ENCODE measurements around the gene SYCN. TPM values are rescaled to one million over a fixed set of nuclear protein-coding genes. Genes with fewer than 3 reads are reported as not detected.

The SYCN gene
- total RNA-seq, 6 donors from 2014 or later, result 0.83 to 1.3 TPM; not detected in 4

DNA sequence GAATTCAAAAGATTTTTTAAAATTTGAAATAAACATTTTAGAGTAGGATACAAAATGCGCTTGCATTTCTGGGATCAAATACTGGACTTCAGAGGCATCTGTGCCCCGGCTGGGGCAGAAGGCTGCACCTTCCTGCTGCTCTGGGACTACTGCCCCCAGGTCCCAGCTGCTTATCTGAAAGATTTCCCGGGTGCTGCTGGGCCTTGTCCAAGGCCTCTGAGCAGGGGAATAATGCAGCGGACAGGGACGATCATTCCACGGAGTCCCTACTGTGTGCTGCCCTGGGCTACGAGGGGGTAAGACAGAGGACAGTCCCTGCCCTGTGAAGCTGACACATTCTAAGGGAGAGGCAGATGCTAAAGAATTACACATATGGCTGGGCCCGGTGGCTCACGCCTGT lies 40.4 kb downstream of the SYCN start:
- Histone ChIP-seq H3K9me3 (no peaks in the 10 kb centered on the region), H3K27me3 (no peaks in the 10 kb centered on the region), H3K27ac (peak overlapping the region in 2 of 4 donors; percentile 66 to 86), H3K4me1 (peaks cover 62 to 92% (median 78%) of the 10 kb centered on the region in 4 donors), H3K36me3 (peaks cover 0 to 4% (median 2%) of the 10 kb centered on the region in 4 donors), H3K4me3 (no peak overlapping the region)
- no peak for ATAC-seq (ENCODE audit: low FRiP score in 2 of 2)
- DNase-seq, result no peak
- 79 to 80% methylated on average over 7 to 9 of the region's 9 CpGs for WGBS, 2 donors
- TF ChIP-seq POLR2A (IDR thresholded peaks at IDR 0.05) (no peak), POLR2AphosphoS5 (IDR thresholded peaks at IDR 0.05) (no peak), EP300 (IDR thresholded peaks at IDR 0.05) (no peak)
- TF ChIP-seq, protein P1, sequence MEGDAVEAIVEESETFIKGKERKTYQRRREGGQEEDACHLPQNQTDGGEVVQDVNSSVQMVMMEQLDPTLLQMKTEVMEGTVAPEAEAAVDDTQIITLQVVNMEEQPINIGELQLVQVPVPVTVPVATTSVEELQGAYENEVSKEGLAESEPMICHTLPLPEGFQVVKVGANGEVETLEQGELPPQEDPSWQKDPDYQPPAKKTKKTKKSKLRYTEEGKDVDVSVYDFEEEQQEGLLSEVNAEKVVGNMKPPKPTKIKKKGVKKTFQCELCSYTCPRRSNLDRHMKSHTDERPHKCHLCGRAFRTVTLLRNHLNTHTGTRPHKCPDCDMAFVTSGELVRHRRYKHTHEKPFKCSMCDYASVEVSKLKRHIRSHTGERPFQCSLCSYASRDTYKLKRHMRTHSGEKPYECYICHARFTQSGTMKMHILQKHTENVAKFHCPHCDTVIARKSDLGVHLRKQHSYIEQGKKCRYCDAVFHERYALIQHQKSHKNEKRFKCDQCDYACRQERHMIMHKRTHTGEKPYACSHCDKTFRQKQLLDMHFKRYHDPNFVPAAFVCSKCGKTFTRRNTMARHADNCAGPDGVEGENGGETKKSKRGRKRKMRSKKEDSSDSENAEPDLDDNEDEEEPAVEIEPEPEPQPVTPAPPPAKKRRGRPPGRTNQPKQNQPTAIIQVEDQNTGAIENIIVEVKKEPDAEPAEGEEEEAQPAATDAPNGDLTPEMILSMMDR (IDR thresholded peaks at IDR 0.05), result no peak

- Histone ChIP-seq H3K9me3 (no peaks in the 10 kb centered on the region), H3K36me3 (peaks cover 0 to 4% (median 2%) of the 10 kb centered on the region in 4 donors), H3K4me3 (no peak overlapping the region), H3K4me1 (peaks cover 65 to 92% (median 80%) of the 10 kb centered on the region in 4 donors), H3K27ac (peak overlapping the region in 3 of 4 donors; percentile 11 to 74 (median 61)), H3K27me3 (no peaks in the 10 kb centered on the region)
- no peak for DNase-seq
- no peak for ATAC-seq (ENCODE audit: low FRiP score in 2 of 2)
- WGBS, 2 donors, result 83 to 84% methylated on average over 15 of the region's 15 CpGs
- TF ChIP-seq, protein P1 (IDR thresholded peaks at IDR 0.05), result no peak
- TF ChIP-seq EP300 (IDR thresholded peaks at IDR 0.05), result no peak
- TF ChIP-seq POLR2AphosphoS5 (IDR thresholded peaks at IDR 0.05), result no peak
- no peak for TF ChIP-seq POLR2A (IDR thresholded peaks at IDR 0.05)
Measured at GRCh38 chr19:39162441-39163043, 41.5 kb downstream of the SYCN start.

DNA sequence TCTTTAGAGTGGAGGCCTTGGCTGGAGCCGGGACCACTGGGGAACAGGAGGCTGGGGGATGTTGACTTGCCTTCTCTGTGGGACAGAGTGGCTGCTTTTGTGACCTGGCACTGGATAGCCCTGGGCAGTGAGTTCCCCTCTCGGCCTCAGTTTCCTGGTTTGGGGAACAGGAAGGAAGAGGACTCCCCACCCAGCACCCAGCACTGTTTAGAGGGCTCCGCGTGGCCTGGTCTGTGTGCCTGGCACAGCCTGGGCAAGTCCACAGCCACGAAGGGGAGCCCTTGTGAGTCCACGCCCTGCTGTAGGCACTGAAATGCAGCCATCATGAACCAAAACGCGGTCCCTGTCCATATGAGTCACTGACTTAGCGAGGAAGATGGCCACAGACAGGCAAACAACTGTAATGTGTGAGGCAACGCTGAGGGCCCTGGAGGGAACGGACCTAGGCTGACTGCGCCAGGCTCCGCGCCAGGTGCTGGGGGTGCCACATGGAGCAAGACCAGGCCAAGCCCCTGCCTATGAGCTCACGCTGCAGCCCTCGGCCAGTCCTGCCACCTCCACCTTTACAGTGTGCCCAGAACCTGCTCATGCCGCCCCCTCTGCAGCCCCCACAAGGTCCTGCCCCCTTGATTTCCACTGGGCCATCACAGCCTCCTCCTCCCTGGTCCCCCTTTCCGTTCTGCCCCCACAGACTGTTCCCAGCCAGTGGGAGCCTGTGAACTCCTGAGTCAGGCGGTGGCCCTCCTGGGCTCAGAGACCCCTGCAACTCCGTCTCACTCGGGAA lies 43.0 kb downstream of the SYCN start:
- Histone ChIP-seq H3K4me3 (no peak overlapping the region), H3K27ac (peak overlapping the region; percentile 46 to 74 (median 60)), H3K9me3 (no peaks in the 10 kb centered on the region), H3K36me3 (peaks cover 0 to 4% (median 2%) of the 10 kb centered on the region in 4 donors), H3K27me3 (no peaks in the 10 kb centered on the region), H3K4me1 (peaks cover 66 to 92% (median 85%) of the 10 kb centered on the region in 4 donors)
- TF ChIP-seq POLR2AphosphoS5 (IDR thresholded peaks at IDR 0.05) (no peak), EP300 (IDR thresholded peaks at IDR 0.05) (no peak), POLR2A (IDR thresholded peaks at IDR 0.05) (no peak)
- TF ChIP-seq, protein P1 (IDR thresholded peaks at IDR 0.05), result no peak
- DNase-seq, result no peak
- peak in 1 of 2 donors; percentile 46 for ATAC-seq (ENCODE audit: low FRiP score in 2 of 2)
- 60 to 88% methylated on average over 5 to 17 of the region's 21 CpGs for WGBS, 2 donors

GRCh38 chr19:39160523-39160861 lies 43.6 kb downstream of the SYCN start:
- WGBS, 2 donors, result 24 to 30% methylated on average over 8 of the region's 8 CpGs
- H3K9me3 ChIP-seq, result no peaks in the 10 kb centered on the region
- TF ChIP-seq POLR2AphosphoS5 (IDR thresholded peaks at IDR 0.05), result no peak
- no peak for TF ChIP-seq EP300 (IDR thresholded peaks at IDR 0.05)
- no peak for TF ChIP-seq POLR2A (IDR thresholded peaks at IDR 0.05)
- TF ChIP-seq, protein P1 (IDR thresholded peaks at IDR 0.05), result no peak
- H3K36me3 ChIP-seq, result peaks cover 0 to 4% (median 2%) of the 10 kb centered on the region in 4 donors
- peaks cover 66 to 92% (median 85%) of the 10 kb centered on the region in 4 donors for H3K4me1 ChIP-seq
- ATAC-seq (ENCODE audit: low FRiP score in 2 of 2), result peak in 1 of 2 donors; percentile 67
- no peak overlapping the region for H3K4me3 ChIP-seq
- H3K27me3 ChIP-seq, result no peaks in the 10 kb centered on the region
- H3K27ac ChIP-seq, result peak overlapping the region; percentile 46 to 74 (median 60)
- DNase-seq, result no peak

Measured in upper lobe of left lung (tissue), 6 donors.